ENCODE measurements around the gene GLRX5. TPM values are rescaled to one million over a fixed set of nuclear protein-coding genes. Genes with fewer than 3 reads are reported as not detected.

The GLRX5 gene
- total and polyA plus RNA-seq, 11 donors = 60.8 to 113 (median 78.5) TPM

- peak in 2 of 4 donors; percentile 10 to 25 for ATAC-seq
- no peak for DNase-seq
- H3K4me3 ChIP-seq = peak overlapping the region in 1 of 12 donors; percentile 2
- intact Hi-C loops (cut with DNase I) = loop anchor here (1.0 to 2.0 kb wide), 2 partner anchors 84 kb away; no protein-coding TSS in a partner anchor
- peaks cover 0 to 71% (median 45%) of the 10 kb centered on the region in 12 donors for H3K4me1 ChIP-seq
- TF ChIP-seq POLR2A (IDR thresholded peaks at IDR 0.05) = no peak
- no peak for TF ChIP-seq CTCF (IDR thresholded peaks at IDR 0.05)
- WGBS, 4 donors = 42 to 60% (median 48%) methylated on average over 9 of the region's 9 CpGs
- peaks cover 0 to 4% (median 0%) of the 10 kb centered on the region in 9 donors for H3K36me3 ChIP-seq
- no peaks in the 10 kb centered on the region for H3K27me3 ChIP-seq
- H3K9me3 ChIP-seq = no peaks in the 10 kb centered on the region
- H3K27ac ChIP-seq = peak overlapping the region in 8 of 12 donors; percentile 29 to 77 (median 56)
Observed at GRCh38 chr14:95526483-95527386, 8.1 kb upstream of the GLRX5 start.

- DNase-seq = peak in 2 of 5 donors; percentile 56 to 59
- peak overlapping the region in 8 of 12 donors; percentile 29 to 77 (median 56) for H3K27ac ChIP-seq
Observed at GRCh38 chr14:95527387-95528002, 7.4 kb upstream of the GLRX5 start.

GRCh38 chr14:95529216-95529615 lies 5.6 kb upstream of the GLRX5 start:
- H3K27ac ChIP-seq = no peak overlapping the region
- DNase-seq (no peak), ATAC-seq (no peak)
- no peaks in the 10 kb centered on the region for H3K27me3 ChIP-seq
- TF ChIP-seq POLR2A (IDR thresholded peaks at IDR 0.05) = no peak
- TF ChIP-seq CTCF (IDR thresholded peaks at IDR 0.05) = no peak
- no peak overlapping the region for H3K4me3 ChIP-seq
- peaks cover 8 to 68% (median 48%) of the 10 kb centered on the region in 12 donors for H3K4me1 ChIP-seq
- 90 to 96% (median 93%) methylated on average over 7 of the region's 7 CpGs for WGBS, 4 donors
- no peaks in the 10 kb centered on the region for H3K9me3 ChIP-seq
- intact Hi-C loops (cut with DNase I) = no loop called here
- H3K36me3 ChIP-seq = peaks cover 0 to 10% (median 0%) of the 10 kb centered on the region in 9 donors

More at GRCh38 chr14:95527387-95528002, 7.4 kb upstream of the GLRX5 start:
- TF ChIP-seq POLR2A (IDR thresholded peaks at IDR 0.05) = no peak
- TF ChIP-seq CTCF (IDR thresholded peaks at IDR 0.05) = peak; percentile 75 to 92 (median 82)
- intact Hi-C loops (cut with DNase I) = loop anchor here (1.0 to 2.0 kb wide), 2 partner anchors 85 kb away; no protein-coding TSS in a partner anchor
- Histone ChIP-seq H3K36me3 (peaks cover 0 to 6% (median 0%) of the 10 kb centered on the region in 9 donors), H3K4me3 (peak overlapping the region in 1 of 12 donors; percentile 2), H3K27me3 (no peaks in the 10 kb centered on the region), H3K9me3 (no peaks in the 10 kb centered on the region), H3K4me1 (peaks cover 3 to 71% (median 48%) of the 10 kb centered on the region in 12 donors)
- peak in 3 of 4 donors; percentile 43 to 63 (median 62) for ATAC-seq
- WGBS, 4 donors = 52 to 59% (median 56%) methylated on average over 4 of the region's 4 CpGs
